H9 (cell line): Measurements from ENCODE around the gene TMEM108. TPM values are rescaled to one million over a fixed set of nuclear protein-coding genes. Genes with fewer than 3 reads are reported as not detected.
A peak's percentile ranks its signal among the peaks of the same experiment; 100 is the strongest.

ENCODE experiments used
- DNase-seq: peaks from one replicate; pipeline ENCODE4 v3.0.0-alpha.2; 2017
- H2AFZ ChIP-seq: one replicate; pipeline ENCODE4 v1.6.1; 2013; ENCODE audit warnings: mild to moderate bottlenecking, low read length, control low read depth, moderate library complexity
- H2AK5ac ChIP-seq: 2 replicates; pipeline ENCODE4 v1.6.1; 2013; ENCODE audit warnings: low read length, control low read depth, mixed read lengths; ENCODE audit not compliant: insufficient read length
- H2BK120ac ChIP-seq: one replicate; pipeline ENCODE4 v1.6.1; 2013; ENCODE audit warnings: low read depth, mild to moderate bottlenecking, low read length, control low read depth, inconsistent platforms; ENCODE audit not compliant: poor library complexity, severe bottlenecking
- H2BK12ac ChIP-seq: 2 replicates; pipeline ENCODE4 v1.6.1; 2013; ENCODE audit warnings: low read length, control low read depth, mixed read lengths, low read depth; ENCODE audit not compliant: insufficient read length
- H2BK15ac ChIP-seq: 2 replicates; pipeline ENCODE4 v1.6.1; 2013; ENCODE audit warnings: low read depth, low read length, control low read depth
- H2BK20ac ChIP-seq: one replicate; pipeline ENCODE4 v1.6.1; 2013; ENCODE audit warnings: low read depth, mild to moderate bottlenecking, low read length, control low read depth, inconsistent platforms; ENCODE audit not compliant: poor library complexity, severe bottlenecking
- H2BK5ac ChIP-seq: 2 replicates; pipeline ENCODE4 v1.6.1; 2013; ENCODE audit warnings: low read length, control low read depth, mixed read lengths; ENCODE audit not compliant: insufficient read length
- H3K14ac ChIP-seq: 2 replicates; pipeline ENCODE4 v1.6.1; 2013; ENCODE audit warnings: low read length, control low read depth; ENCODE audit not compliant: insufficient read depth
- H3K18ac ChIP-seq: 2 replicates; pipeline ENCODE4 v1.6.1; 2013; ENCODE audit warnings: low read depth, mild to moderate bottlenecking, mixed read lengths, low read length, control low read depth; ENCODE audit not compliant: insufficient read length
- H3K23ac ChIP-seq: 2 replicates; pipeline ENCODE4 v1.6.1; 2013; ENCODE audit warnings: low read length, control low read depth, mixed read lengths, low read depth; ENCODE audit not compliant: insufficient read length
- H3K23me2 ChIP-seq: 2 replicates; pipeline ENCODE4 v1.6.1; 2013; ENCODE audit warnings: low read depth, mild to moderate bottlenecking, mixed read lengths, low read length, control low read depth; ENCODE audit not compliant: insufficient read length, poor library complexity, severe bottlenecking
- H3K27ac ChIP-seq: 2 replicates; pipeline ENCODE4 v1.5.1; 2013; ENCODE audit warnings: low read length, control low read depth, mixed read lengths, low read depth; ENCODE audit not compliant: insufficient read length
- H3K27me3 ChIP-seq: 2 replicates; pipeline ENCODE4 v1.6.1; 2013; ENCODE audit warnings: low read length, control low read depth, inconsistent platforms; ENCODE audit not compliant: insufficient read depth
- H3K4ac ChIP-seq: 2 replicates; pipeline ENCODE4 v1.6.1; 2013; ENCODE audit warnings: low read depth, mild to moderate bottlenecking, control low read depth, inconsistent platforms, low read length, moderate library complexity
- H3K4me1 ChIP-seq: 2 replicates; pipeline ENCODE4 v1.6.1; 2013; ENCODE audit warnings: low read length, control low read depth, inconsistent platforms; ENCODE audit not compliant: insufficient read depth
- H3K4me2 ChIP-seq: 2 replicates; pipeline ENCODE4 v1.6.1; 2013; ENCODE audit warnings: low read length, control low read depth, mixed read lengths; ENCODE audit not compliant: insufficient read length, insufficient read depth
- H3K56ac ChIP-seq: 2 replicates; pipeline ENCODE4 v1.6.1; 2013; ENCODE audit warnings: low read depth, mild to moderate bottlenecking, mixed read lengths, low read length, control low read depth; ENCODE audit not compliant: insufficient read length
- H3K79me1 ChIP-seq: 2 replicates; pipeline ENCODE4 v1.6.1; 2013; ENCODE audit warnings: low read depth, mild to moderate bottlenecking, moderate library complexity, low read length, control low read depth, inconsistent platforms; ENCODE audit not compliant: insufficient read depth, poor library complexity, severe bottlenecking
- H3K79me2 ChIP-seq: 2 replicates; pipeline ENCODE4 v1.6.1; 2013; ENCODE audit warnings: low read length, control low read depth, inconsistent platforms; ENCODE audit not compliant: insufficient read depth
- H3K9ac ChIP-seq: 2 replicates; pipeline ENCODE4 v1.6.1; 2013; ENCODE audit warnings: low read length, control low read depth, mixed read lengths; ENCODE audit not compliant: insufficient read length; ENCODE audit errors: extremely low read depth
- H3K9me3 ChIP-seq: one replicate; pipeline ENCODE4 v1.6.1; 2013; ENCODE audit warnings: low read depth, low read length, inconsistent platforms; ENCODE audit not compliant: control insufficient read depth
- H3T11ph ChIP-seq: one replicate; pipeline ENCODE4 v1.6.1; 2013; ENCODE audit warnings: mild to moderate bottlenecking, low read length, control low read depth, inconsistent platforms
- H4K20me1 ChIP-seq: one replicate; pipeline ENCODE4 v1.6.1; 2013; ENCODE audit not compliant: control insufficient read depth, insufficient read length, insufficient read depth
- H4K5ac ChIP-seq: 2 replicates; pipeline ENCODE4 v1.6.1; 2013; ENCODE audit warnings: low read depth, mild to moderate bottlenecking, mixed read lengths, low read length, control low read depth; ENCODE audit not compliant: insufficient read length
- H4K8ac ChIP-seq: replicated peaks from 2 replicates; pipeline ENCODE4 v1.6.1; 2013; ENCODE audit warnings: low read length, control low read depth, mixed read lengths, low read depth; ENCODE audit not compliant: insufficient read length
- H4K91ac ChIP-seq: 2 replicates; pipeline ENCODE4 v1.6.1; 2013; ENCODE audit warnings: low read depth, mild to moderate bottlenecking, moderate library complexity, mixed read lengths, low read length, control low read depth; ENCODE audit not compliant: insufficient read length
- H3K27ac Mint-ChIP-seq, 3 experiments: 2 replicates in 2 of 3; 3 replicates in 1 of 3; pipeline ENCODE4 v1.8.0; 2020 to 2021; ENCODE audit warnings: mixed read lengths in 3 of 3, mild to moderate bottlenecking in 1 of 3, moderate library complexity in 1 of 3
- H3K27me3 Mint-ChIP-seq: 2 replicates; pipeline ENCODE4 v1.8.0; 2021; ENCODE audit warnings: low read depth, mild to moderate bottlenecking, moderate library complexity, mixed read lengths
- H3K36me3 Mint-ChIP-seq, 3 experiments: 2 replicates in 2 of 3; 3 replicates in 1 of 3; pipeline ENCODE4 v1.8.0; 2020 to 2021; ENCODE audit warnings: low read depth in 3 of 3, mixed read lengths in 3 of 3; ENCODE audit not compliant: insufficient read depth in 1 of 3
- H3K4me1 Mint-ChIP-seq, 2 experiments: 2 replicates each; pipeline ENCODE4 v1.8.0; 2020; ENCODE audit warnings: mixed read lengths in 2 of 2
- H3K4me3 Mint-ChIP-seq, 2 experiments: 2 replicates in 1 of 2; 3 replicates in 1 of 2; pipeline ENCODE4 v1.8.0; 2020 to 2021; ENCODE audit warnings: mild to moderate bottlenecking in 2 of 2, mixed read lengths in 2 of 2, moderate library complexity in 1 of 2
- H3K9me3 Mint-ChIP-seq, 2 experiments: 2 replicates in 1 of 2; 3 replicates in 1 of 2; pipeline ENCODE4 v1.8.0; 2020; ENCODE audit warnings: mild to moderate bottlenecking in 2 of 2, mixed read lengths in 2 of 2, moderate library complexity in 1 of 2
- WGBS: extraction: QIAGEN DNeasy Blood & Tissue Kit; methylation state at CpG from one replicate; pipeline ENCODE4 v1.1.7; 2013; ENCODE audit warnings: missing lambda C conversion rate, low lambda C conversion rate, mixed read lengths; ENCODE audit not compliant: insufficient read length; ENCODE audit errors: extremely low coverage; 5-methylcytosine and 5-hydroxymethylcytosine counted together
- total RNA-seq: library from RNA; stranded (reverse); gene quantifications from 2 replicates; pipeline ENCODE4 v1.2.1, GENCODE V29; 2021
- TF ChIP-seq, protein P1 (sequence below): fragments of 200-600 bp; sonication (generic); conservative IDR thresholded peaks from 3 replicates; pipeline ENCODE4 v1.8.0; 2021; ENCODE audit warnings: antibody characterized with exemption, mild to moderate bottlenecking

TMEM108 gene
- total RNA-seq, 1 experiment from 2014 or later: 5.0 TPM

DNA sequence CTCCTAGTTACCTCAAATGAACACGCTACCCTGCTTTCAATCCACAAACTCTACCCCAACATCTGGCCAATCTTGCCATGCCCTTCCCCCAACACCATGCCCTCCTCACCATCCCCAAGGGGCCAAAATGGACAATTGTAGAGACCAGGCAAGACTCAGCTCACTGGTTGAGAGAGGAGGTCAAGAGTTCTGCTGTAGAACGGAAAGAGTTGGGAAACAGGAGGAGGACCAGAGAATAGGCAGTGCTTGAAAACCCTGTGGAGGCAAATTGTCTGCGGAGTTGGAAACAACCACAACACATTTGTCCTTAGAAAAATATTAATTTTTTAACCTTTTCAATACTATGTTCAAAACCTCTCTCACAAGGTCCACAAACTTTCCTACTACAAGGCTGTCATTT is 232.9 kb downstream of the TMEM108 start:
- no peaks in the 10 kb centered on the region for H3K9me3 Mint-ChIP-seq
- no peak overlapping the region for H2AK5ac ChIP-seq
- H4K5ac ChIP-seq: peak overlapping the region; percentile 57
- H3K18ac ChIP-seq: no peak overlapping the region
- H3K14ac ChIP-seq: no peak overlapping the region
- H3K79me2 ChIP-seq: no peaks in the 10 kb centered on the region
- H2BK20ac ChIP-seq: no peak overlapping the region
- no peak overlapping the region for H2BK120ac ChIP-seq
- no CpG with 5 or more reads among the region's 3 CpGs for WGBS
- no peak overlapping the region for H2AFZ ChIP-seq
- no peaks in the 10 kb centered on the region for H3K79me1 ChIP-seq
- H3K4me1 ChIP-seq: peaks cover 3% of the 10 kb centered on the region; the same call in 1 of the 2 replicates
- no peak for DNase-seq
- no peak overlapping the region for H3K23ac ChIP-seq
- no peak overlapping the region for H4K8ac ChIP-seq
- no peaks in the 10 kb centered on the region for H4K20me1 ChIP-seq
- H2BK5ac ChIP-seq: no peak overlapping the region
- H3K4me1 Mint-ChIP-seq: peaks cover 7 to 10% of the 10 kb centered on the region in 2 experiments
- no peak overlapping the region for H3K4me2 ChIP-seq
- H3K9me3 ChIP-seq: no peaks in the 10 kb centered on the region
- no peak overlapping the region for H3K27ac ChIP-seq
- H3K4ac ChIP-seq: no peak overlapping the region
- no peak overlapping the region for H4K91ac ChIP-seq
- H3T11ph ChIP-seq: no peak overlapping the region
- no peak overlapping the region for H3K9ac ChIP-seq
- H3K56ac ChIP-seq: no peak overlapping the region
- TF ChIP-seq, protein P1, sequence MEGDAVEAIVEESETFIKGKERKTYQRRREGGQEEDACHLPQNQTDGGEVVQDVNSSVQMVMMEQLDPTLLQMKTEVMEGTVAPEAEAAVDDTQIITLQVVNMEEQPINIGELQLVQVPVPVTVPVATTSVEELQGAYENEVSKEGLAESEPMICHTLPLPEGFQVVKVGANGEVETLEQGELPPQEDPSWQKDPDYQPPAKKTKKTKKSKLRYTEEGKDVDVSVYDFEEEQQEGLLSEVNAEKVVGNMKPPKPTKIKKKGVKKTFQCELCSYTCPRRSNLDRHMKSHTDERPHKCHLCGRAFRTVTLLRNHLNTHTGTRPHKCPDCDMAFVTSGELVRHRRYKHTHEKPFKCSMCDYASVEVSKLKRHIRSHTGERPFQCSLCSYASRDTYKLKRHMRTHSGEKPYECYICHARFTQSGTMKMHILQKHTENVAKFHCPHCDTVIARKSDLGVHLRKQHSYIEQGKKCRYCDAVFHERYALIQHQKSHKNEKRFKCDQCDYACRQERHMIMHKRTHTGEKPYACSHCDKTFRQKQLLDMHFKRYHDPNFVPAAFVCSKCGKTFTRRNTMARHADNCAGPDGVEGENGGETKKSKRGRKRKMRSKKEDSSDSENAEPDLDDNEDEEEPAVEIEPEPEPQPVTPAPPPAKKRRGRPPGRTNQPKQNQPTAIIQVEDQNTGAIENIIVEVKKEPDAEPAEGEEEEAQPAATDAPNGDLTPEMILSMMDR: no peak
- no peak overlapping the region for H2BK15ac ChIP-seq
- no peaks in the 10 kb centered on the region for H3K36me3 Mint-ChIP-seq
- H3K23me2 ChIP-seq: no peaks in the 10 kb centered on the region
- H3K27me3 ChIP-seq: no peaks in the 10 kb centered on the region
- H2BK12ac ChIP-seq: no peak overlapping the region
- H3K27ac Mint-ChIP-seq: no peak overlapping the region
- no peak overlapping the region for H3K4me3 Mint-ChIP-seq
- no peaks in the 10 kb centered on the region for H3K27me3 Mint-ChIP-seq
